Measurements from ENCODE around the gene RALGDS.

GRCh38 chr9:133149130-133150015 lies 28.3 kb upstream of the RALGDS start:
- 0 out of 2 replicates have a peak, but pooled peaks have one; percentile 28 for TF ChIP-seq CTCF (conservative IDR thresholded peaks at IDR 0.05; ENCODE audit: low read depth, low read length)
- no peak for TF ChIP-seq EZH2 (IDR thresholded peaks at IDR 0.05; ENCODE audit: borderline replicate concordance, low read depth, low read length, poor library complexity, severe bottlenecking)

Data from A673 (cell line).